Measurements from ENCODE around the gene SNPH. TPM values are rescaled to one million over a fixed set of nuclear protein-coding genes. Genes with fewer than 3 reads are reported as not detected.

SNPH gene
- polyA plus RNA-seq, 3 donors, result 3.2 to 4.0 (median 3.2) TPM

DNA sequence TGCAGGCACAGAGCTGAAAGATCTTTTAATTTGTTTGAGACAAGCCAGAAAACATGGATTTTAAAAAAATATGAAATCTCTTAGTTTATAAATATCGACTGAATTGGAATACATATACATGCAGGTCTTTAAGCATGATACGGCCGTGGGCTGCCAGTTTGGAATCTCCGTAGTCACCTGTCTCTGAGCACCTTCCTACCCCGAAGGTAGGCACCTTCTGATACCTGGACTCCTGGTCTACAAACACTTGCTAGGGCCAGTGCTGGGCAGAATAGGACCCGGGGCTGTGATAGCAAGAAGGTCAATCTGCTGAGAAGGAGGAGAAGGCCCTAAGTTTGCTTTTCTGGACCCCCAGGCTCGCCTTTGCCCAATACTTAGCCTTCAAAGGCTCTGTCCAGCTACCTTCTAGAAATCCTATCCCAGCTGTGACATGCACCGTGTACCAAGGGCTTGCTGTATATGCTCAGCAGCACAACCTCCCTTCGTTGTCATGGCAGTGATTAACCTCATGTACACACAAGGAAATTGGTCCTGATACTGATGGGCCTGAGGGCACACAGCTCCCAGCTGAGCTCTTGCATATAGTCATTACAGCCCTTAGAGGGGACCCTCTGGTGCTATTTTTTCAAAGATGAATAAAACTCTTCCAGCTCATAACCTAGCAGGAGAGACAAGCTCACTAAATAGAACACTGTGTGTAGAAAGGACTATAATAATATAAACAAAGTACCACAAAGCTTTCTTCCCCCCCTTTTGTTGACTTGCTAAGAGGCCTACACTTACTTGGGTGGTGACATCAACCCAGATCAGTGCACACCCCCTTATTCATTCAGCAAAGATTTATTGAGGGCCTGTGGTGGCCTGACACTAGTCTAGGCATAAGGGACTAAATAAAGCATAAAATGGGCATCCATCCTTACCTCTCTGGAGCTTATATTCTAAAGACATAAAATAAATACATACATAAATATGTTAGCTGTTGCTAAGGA is 17.7 kb downstream of the SNPH start:
- DNase-seq, result peak; percentile 24

DNA sequence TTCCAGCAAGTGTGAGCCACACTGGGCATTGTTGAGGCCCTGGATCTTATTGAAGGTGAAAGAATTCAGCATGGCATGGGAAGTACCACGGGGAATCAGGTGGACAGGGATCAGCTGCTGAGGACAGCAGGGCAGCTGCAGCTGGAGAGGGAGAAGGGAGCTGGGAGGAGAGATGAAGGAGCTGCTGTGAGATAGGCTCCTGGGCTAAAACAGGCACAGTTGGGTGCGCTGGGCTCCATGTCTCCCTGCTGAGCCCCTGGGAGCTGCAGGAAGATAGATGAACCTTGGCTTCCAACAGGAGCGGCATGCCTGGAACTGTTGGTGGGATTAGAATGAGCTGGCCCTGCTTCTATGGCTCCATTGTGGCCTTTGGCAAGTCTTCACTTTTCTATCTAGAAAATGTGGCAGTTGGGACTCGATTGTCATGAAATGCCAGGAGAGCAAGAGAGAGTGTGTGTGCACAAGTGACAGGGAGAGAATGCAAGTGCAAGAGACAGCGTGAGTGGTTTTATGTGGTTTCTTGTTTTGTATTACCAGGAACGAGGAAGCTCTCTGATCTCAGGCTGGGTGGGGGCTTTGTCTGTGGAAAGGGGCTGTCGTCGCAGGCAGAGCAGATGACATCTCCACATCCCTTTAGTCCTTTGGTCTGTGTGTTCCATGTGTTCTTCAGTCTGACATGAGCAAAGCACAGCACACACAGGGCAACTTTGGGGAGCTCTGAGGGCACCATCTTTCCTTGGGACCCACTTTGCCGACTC is 20.4 kb downstream of the SNPH start:
- no peak for DNase-seq

DNA sequence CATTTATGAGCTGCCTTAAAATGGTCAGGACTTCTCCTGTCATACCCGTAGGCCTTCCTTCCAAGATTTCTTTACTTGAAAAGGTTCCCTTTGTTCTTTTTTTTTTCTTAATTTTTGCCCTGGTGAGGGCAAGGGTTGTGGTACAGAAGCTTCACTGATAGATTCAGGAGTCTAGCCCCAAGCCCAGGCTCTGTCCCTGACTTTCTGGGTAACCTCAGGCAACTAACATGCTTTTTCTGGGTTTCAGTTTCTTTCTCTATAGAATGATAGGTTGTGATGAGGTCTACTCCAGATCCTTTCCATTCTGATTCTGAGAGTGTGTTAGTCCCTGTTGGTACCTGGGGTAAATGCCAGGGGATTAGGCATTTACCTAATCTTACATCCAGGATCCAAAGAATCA is 21.2 kb downstream of the SNPH start:
- DNase-seq, result no peak

DNA sequence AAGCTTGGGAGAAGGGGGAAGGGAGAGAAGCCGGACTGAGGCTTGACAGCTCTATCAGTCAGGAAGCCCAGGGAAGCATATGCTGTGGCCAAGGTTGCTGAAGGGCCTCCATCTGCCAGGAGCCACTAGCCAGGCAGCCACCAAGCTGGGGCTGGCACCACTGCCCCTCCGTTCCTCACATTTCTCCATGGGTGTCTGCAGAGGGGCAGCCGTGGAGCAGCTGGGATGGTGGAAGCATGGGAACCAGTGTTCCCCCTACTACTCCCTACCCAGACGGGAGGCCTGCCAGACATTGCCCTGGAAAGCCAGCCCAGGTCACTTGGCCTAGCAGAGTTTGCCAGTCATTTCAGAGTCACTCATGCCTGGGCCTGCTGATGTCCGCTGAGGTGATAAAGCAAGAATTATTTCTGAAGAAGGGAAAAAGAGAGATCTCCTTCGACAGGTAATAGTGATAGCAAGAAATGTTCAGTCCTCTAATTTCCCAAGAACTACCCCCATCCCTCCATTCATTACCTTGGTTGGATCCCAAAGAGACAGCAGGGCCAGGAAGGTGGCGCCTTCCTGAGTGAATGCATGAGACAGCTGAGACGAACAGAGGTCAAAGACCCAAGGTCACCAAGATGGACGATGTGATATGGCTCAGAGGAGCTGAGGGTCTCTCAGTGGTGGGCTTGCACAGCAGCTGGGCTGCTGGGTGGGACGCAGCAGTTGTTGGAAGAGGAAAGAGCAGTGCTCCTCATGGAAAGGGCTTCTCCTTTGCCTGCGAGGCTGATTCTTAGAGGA is 21.9 kb downstream of the SNPH start:
- no peak for DNase-seq

DNA sequence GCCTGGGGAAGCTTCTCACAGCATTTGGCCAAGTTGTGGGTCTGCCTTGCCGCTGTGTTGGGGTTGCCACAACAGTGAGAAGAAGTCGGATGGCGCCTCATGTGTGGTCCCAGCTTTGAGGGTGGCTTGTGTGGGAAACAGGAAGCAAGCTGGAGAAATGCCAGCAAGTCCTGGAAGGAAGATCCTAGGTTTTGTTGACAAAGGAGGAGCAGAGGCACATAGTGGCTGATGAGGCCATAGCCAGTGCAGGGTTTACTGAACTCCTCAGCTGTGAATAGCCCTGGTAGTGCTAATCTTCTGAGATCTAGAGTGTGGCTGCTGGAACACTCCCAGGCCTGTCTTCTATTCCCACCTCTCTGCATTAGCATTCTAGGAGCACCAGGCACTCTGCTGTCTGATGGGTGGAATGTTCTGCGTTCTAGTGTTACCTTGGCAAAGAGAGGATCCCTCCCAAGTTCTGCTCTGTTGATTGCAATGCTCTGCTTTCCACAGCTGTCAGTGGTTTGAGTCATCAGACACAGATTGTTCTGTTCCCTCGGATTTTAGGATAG is 25.2 kb downstream of the SNPH start:
- DNase-seq, result no peak

DNA sequence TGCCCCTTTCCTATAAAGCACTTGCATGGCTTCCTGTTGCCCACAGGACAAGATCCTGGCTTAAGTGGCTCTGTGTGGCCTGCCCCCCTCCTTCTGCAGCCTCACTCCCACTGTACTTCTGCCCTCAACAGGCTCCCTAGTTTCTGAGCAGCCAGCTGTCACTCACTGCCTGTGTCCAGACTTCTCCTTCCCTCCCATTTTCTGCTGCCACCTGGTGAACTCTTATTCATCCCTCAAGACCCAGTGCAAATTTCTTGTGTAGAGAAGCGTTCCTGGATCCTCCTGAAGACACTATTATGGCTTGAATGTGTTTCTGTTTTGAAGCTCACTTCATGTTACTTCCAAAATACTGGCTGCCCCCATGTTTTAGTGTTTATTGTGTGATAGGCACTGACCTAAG is 26.5 kb downstream of the SNPH start:
- DNase-seq, result no peak

DNA sequence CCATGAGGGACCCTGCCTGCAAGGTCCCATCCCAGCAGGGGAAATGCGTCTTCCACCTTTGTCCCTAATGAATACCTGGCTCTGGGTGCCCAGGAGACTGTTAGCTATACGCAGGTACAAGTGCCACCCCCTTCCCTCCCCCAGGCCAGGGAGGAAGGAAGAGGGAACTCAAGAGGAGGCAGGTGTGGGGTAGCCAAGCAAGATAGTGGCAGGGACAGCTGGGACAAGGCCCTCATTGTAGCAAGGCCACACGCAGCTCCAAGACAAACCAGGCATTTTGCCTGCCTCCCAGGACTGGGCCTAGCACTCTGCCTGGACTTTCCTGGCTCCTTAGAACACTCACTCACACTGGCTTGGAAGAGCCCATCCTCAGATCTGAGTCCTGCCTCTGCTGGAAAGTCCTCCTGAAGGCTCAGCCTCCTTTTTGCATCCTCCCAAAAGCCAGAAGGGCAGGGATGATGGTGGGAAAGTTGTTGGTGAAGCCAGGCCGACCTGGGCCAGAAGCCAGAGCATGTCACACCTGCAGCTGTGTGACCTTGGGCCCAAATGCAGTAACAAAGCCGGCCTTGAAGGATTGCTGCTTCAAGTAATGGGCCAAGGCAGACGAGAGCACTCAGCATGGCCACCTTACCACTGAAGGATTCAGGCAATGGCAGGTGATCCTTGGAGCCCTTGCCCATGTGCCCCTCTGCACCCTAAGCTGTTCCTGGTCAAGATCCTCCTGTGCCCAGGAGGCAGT is 27.7 kb downstream of the SNPH start:
- no peak for DNase-seq

DNA sequence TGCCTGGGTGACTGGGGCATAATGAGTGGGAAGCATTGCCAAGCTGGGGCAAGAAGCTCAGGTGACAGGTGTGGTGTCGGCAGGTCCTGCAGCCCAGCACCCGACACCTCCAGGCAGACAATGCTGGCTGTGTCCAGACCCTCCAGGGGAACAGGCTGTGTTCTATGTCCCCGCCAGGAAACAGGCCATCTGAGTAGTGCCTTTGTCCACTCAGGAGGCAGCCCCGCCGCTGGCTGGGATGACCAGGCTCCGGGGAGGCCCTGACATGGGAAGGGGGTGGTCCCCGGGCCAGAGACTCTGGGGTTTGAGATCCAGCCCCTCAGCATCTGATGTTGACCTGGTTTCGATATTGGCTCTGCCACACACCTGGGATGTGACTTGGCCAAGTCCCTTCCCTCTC is 28.4 kb downstream of the SNPH start:
- no peak for DNase-seq

DNA sequence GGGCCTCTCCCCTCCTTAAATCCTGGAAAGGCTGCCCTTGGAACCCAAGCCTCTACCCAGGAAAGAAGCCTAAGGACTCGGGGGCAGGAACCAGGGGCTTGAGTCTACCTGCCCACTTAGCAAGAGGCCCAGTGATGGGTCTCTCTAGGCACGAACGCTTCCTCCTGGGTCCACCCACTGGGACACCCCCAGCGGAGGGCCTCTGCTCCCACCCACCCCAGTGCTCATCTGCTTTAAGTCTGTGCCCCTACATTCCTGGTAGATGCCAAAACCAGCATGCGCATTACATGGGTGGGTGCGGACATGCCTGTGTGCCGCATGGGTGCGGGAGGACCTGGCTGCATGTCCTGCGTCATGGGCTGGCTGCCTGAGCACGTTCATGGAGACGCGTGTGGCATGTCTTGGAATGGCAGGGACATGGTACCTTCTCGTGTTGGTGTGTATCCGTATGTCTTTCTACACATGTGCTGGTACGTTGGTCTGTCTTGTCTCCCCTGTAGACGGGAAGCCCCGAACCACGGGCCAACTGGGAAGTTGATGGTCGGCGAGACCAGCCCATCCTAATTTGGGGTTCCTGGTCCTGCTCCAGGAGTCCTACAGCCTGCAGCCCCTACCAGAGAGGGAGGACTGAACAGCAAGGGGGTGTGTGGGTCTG is 29.3 kb downstream of the SNPH start:
- DNase-seq, result no peak

DNA sequence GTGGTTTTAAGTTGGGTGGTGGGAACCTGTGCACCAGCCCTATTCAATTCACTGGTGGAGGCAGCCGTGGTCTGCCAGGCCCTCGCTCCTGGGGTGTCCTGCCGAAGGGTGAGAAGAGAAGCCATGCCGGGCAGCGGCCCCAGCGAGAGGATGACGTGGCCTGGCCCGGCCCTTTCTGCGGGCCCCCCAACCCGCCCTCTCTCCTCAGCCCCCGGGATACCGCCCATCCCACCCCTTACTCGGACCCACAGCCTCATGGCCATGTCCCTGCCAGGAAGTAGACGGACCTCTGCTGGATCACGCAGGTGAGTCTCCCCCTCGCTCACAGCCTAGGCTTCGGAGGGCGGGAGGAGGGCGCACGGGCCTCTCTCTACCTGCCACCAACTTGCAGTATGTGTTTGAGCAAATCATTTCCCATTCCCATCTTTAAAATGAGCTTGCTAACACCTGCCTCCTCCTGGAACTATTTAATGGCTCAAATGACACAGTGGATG is 30.1 kb downstream of the SNPH start:
- DNase-seq, result no peak

DNA sequence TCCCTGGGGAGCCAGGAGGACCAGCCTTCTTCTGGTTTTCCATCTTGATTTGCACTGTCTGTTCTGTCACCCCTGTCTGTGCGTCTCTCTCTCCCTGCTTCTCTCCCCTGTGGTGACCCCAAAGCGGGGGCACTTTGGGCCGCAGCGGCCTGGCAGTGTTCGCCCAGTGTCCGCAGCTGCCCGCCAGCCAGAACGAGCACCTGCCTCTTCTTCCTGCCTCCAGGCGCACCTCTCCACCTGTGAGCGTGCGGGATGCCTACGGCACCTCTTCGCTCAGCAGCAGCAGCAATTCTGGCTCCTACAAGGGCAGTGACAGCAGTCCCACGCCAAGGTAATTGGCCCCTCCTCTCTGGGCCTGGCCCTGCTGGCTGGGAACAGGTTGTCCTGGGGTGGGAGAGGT is 30.8 kb downstream of the SNPH start:
- DNase-seq, result no peak

DNA sequence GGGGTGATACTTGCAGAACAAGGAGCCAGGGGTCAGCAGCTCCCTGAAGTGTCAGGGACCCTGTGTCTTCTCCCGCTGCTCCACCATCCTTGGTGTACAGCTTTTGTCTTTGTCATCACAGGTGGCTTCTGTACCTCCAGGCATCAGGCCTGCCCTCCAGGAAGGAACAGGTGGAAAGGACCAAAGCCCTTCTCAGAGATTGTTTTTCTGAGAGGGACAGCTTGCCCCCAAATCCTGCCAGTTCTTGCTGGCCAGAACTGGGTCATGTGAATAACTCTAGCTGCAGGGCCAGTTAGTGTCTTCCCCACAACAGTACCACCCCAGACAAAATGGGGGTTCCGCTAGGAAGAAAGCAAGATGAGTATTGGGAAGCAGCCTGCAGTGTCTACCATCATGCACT is 31.4 kb downstream of the SNPH start:
- no peak for DNase-seq

DNA sequence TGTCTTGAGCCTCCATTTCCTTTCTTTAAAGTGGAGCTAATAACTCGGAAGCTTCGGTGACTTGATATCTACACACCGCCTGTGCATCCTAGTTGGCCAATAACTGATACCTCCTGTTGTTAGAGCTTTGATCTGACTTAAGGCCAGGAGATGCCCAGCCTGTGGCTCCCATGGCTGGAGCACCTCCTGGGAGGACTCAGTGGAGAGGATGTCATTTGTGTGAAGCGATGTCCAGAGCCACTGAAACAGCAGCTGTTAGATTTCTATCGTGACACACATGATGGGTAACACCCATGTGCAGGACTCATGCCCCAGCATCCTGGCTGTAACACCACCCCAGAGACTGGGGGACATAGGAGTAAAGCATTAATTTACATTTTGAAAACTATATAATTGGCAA is 32.1 kb downstream of the SNPH start:
- DNase-seq, result no peak

DNA sequence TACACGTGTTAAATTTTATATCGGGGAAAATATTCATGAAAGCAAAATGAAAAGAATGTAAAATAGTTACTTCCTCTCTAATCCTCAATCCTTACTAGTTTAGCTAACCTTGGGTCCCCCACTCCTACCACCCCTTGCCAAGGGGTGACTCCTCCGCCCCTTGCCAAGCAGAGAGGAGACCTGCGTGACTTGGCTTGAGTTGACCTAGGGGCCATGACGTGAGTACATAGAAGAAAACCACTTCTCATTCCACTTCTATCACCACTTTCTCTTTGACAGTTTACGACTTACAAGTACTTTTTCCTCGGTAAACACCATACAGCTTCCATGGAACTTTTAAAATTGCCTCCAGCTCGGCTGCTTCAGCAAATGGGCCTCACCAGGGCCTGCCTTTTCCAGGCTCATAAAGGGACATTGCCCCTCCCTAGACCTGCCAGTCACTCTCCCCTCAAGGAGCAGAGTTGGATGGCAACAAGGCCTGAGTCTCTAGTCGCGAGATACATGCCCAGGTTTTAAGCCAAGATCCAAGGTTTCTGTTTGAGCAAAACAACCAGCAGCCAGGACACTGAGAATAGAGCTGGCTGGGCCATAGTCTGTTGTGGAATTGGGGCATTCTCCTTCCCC is 32.9 kb downstream of the SNPH start:
- DNase-seq, result no peak

DNA sequence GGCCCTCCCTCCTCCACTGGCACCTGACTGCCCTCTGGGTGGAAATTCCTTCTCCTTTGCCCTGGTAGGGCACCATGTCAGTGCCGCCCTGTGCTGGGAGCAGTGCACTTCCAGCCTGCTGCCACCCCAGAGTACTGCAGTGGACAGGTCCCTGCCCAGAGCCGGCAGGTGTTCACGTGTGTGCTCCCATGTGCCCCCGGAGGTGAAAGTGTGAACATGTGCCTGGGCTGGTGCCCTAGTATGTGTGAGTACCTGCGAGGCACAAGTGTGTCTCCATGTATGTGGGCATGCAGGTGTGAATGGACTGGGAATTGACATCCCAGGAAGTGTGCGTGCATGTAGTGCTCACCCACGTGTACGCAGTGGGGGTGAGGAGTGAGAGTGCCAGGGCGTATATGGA is 33.4 kb downstream of the SNPH start:
- DNase-seq, result no peak

DNA sequence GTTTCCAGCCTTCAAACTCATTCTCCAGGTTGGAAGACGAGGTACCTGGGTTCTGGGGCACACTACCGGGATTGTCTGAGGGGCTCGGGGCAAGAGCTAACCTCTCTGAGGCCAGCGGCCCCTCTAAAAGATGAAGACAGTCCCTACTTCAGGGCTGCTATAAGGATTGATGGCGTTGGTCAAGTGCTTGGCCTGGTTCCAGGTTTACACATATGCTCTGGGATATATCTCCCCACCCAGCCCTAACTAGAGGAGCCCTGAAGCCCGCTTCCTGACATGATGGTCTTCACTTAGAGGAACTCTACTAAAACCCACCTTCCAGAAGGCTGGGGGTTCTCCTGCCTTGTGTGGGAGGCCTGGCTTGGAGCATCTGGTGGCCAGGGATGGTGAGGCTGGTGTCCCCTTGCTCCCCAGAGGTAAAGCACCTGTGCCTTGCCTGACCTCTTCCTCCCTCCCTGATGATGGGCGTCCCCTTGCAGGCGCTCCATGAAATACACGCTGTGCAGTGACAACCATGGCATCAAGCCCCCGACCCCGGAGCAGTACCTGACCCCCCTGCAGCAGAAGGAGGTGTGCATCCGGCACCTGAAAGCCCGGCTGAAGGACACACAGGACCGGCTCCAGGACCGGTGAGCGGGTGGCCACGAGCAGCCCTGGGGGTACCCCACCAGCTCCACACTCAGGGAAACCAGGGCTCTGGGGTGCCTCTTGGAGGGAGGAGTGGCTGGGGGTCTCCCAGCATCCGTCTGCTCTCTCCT is 34.2 kb downstream of the SNPH start:
- DNase-seq, result no peak

DNA sequence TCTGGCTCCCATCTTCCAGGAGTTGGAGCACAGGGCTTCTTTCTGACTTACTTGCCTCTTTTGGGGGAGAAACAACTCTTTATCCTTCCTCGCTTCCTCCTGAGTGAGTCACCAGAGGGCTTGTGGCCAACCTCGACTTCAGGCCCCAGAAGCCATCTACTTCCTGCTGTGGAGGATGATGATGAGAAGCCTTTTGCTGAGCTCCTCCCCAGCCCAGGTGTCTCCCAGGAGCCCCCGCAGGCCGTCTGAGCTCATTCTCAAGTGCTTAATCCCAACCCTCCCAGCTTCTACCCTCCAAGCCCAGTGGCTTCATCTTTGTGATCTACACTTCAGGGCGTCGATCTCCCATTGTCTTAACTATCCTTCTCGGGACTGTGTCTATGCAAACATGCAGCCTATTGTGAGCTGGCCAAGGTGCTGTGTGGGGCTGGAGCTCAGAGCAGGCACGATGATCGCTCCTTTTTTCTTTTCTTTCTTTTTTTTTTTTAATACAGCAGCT is 35.0 kb downstream of the SNPH start:
- DNase-seq, result no peak

DNA sequence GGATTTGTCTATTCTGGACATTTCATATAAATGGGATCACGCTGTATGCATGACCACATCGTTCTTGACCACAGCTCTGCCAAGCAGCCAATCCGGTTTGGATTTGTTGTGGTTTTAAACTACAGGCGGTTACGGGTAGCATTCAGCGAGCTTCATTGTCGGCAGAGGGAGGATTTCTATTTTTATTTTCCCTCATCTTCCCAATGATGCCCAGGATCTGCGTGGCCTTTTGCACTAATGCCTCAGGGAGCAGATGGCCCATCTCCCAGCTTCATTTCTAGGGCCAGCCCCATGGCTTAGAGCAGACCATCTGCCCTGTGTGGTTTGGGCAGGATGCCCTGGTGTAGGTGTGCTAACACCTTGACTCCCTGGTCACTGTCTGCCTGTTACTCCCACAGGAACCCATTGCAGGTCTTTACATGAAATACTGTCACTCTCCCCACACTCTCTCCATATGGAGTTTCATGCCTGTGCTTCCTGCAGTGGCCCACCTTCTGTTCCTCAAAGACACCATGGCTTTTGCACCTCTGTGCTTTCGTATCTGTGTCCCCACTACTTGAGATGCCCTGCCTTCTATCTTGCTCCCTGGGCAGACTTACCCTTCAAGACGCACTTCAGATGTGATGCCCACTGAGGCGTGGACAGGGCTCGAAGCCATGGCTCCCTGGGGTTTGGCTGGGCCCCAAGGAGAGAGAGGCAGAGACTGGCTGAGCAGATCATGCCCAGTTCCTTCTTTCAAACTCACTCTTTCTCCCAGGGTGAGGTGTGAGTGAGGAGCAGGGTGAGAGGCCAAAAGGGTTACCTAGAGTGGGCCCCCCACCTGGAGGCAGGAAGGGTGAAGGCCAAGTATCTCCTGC is 36.8 kb downstream of the SNPH start:
- no peak for DNase-seq
